NCI-H128 (cell line): Measurements from ENCODE around the gene PRAF2.

Experiments
- DNase-seq: peaks from one replicate; lab custom pipeline; 2025; ENCODE audit not compliant: unreplicated experiment; lab: John Stamatoyannopoulos, UW

PRAF2 gene

DNA sequence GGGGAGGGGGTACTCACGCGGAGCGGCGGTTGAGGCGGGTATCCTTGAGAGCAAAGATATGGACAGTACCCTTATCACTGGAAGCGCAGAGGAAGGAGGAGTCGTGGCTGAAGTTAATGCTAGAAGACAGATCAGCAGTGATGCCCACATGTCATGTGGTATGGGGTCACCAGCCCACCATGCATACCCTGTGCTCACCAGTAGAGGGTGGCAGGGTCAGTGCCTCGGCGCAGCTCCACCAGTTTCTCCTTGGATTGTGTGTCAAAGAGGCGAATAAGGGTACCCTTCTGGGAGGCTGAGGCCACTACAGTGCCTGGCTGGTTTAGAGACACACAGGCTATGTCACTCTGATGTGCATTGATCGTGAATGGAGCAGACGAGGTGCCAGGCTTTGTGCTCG lies 1.5 kb upstream of the PRAF2 start:
- DNase-seq = no peak

DNA sequence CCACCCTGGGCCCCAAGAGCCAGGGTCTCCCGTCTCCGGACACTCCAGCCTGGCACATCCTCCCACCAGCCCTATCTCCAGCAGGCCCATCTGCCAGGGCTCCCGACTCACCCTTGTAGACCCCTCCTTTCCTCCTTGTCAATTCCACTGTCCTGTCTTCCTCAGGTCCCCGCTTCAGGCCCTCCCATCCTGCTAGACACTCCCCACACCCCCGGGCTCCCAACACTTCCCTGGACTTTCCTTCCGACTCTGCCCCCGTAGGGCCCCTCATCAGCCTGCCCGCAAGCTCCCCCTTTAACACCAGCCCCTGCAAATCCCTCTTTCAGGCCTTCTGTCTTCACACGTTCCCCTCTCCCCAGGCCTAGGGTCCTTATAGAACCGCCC lies 1.1 kb downstream of the PRAF2 start:
- DNase-seq = no peak

DNA sequence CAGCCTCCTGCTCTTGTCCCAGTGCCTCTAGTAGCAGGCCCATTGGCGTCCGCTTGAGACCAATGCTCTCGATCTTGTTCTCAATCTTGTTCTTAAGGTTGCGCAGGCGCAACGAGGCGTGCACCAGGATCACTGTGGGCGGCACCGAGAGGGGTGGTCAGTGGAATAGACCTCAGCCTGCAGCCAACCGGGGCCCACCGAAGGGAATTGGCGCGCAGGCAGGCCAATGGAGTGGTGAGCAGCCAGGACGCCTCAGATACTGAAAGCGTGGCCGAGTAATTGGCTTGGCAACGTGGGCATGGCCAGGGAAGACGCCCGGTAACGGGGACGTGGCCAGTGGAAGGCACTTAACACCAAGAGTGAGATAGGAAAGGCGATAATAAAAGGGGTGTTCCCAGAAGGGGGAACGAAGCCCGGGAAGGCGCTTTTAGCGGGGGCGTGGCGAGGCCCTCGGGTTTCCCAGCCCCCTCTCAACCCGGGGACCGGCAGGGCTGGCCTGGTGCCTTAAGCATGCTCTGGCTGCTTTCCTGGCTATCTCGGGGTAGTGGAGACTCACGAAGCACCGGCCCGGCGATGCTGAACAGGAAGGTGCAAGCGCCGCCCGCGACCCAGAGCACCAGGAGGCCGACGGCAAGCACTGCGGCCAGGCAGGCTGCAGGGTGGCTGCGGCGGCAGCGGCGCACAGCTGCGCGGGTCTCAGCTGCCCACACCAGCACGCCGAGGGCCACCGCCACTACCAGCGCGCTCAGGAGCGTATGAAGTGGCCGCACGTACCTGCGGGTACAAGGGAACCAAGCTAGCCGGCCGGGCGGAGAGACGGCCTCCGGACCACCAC lies 1.7 kb downstream of the PRAF2 start:
- no peak for DNase-seq

GRCh38 chrX:49070988-49071387 lies 2.8 kb downstream of the PRAF2 start:
- no peak for DNase-seq

DNA sequence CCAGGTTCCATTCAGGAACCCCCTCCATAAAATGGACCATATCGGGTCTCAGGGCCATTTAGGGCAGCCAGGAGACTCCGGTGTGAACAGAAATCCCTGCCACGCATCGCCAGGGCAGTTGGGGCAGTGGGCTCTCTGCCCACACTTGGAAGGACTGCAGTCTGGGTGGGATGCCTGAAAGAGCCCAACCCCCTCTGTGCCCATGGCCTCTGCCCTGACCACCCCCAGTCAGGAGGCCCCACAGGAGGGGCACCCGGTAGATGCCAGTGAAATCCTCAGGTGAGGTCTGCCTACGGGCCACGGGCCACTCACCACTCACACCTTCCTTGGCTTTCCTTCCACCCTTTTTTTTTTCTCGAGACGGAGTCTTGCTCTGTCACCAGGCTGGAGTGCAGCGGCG lies 4.8 kb downstream of the PRAF2 start:
- no peak for DNase-seq

DNA sequence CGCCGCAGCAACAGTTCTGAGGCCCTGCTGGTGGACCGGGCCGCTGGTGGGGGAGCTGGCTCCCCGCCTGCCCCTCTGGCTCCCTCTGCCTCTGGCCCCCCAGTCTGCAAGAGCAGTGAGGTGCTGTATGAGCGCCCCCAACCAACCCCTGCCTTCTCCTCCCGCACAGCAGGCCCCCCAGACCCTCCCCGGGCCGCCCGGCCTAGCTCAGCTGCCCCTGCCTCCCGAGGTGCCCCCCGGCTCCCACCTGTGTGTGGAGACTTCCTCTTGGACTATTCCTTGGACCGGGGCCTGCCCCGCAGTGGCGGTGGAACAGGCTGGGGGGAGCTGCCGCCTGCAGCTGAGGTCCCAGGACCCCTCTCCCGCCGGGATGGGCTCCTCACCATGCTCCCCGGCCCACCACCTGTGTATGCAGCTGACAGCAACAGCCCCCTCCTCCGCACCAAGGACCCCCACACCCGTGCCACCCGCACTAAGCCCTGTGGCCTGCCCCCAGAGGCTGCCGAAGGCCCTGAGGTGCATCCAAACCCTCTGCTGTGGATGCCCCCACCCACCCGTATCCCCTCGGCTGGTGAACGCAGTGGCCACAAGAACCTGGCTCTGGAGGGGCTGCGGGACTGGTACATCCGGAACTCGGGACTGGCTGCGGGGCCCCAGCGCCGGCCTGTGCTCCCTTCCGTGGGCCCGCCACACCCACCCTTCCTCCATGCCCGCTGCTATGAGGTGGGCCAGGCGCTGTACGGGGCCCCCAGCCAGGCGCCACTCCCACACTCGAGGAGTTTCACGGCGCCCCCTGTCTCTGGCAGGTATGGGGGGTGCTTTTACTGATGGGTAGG lies 6.3 kb downstream of the PRAF2 start:
- DNase-seq = no peak

- no peak for DNase-seq
Measured at GRCh38 chrX:49066690-49067089, 7.1 kb downstream of the PRAF2 start.

DNA sequence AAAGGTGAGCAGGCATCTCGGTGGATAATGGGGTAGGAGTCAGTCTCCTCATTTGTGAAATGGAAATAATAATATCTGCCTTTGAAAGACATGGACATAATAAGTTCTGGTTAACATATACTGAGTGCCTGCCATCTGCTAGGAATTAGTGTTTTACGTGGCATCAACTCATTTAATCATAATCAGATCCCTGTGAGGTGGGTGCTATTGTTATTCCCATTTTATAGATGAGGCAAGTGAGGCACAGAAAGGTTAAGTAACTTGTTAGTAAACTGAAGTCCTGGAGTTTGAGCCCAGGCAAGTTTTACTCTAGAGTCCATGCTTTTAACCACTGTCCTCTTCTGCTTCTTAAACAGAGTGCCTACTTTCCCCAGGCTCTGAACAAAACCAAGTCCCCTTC lies 7.5 kb downstream of the PRAF2 start:
- DNase-seq = no peak

GRCh38 chrX:49064735-49065134 lies 9.1 kb downstream of the PRAF2 start:
- DNase-seq = no peak

GRCh38 chrX:49064303-49064702 lies 9.5 kb downstream of the PRAF2 start:
- no peak for DNase-seq

DNA sequence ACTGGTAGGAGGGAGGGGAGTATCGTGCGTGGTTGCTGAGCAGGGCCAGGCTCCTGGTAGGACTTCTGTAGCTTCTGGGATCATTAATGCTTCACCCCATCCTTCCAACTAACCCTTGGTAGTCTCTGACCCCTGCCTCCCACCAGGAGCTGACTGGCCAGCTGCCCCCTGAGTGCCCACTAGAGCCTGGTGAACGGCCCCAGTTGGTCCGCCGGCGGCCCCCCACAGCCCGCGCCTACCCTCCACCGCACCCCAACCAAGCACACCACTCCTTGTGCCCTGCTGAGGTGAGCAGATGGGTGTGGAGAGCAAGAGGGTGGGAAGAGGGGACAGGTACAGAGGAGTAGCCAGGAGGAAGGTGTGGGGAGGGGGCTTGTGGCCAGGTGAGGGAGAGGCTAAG lies 10.1 kb downstream of the PRAF2 start:
- DNase-seq = no peak

GRCh38 chrX:49061916-49062315 lies 11.9 kb downstream of the PRAF2 start:
- no peak for DNase-seq

DNA sequence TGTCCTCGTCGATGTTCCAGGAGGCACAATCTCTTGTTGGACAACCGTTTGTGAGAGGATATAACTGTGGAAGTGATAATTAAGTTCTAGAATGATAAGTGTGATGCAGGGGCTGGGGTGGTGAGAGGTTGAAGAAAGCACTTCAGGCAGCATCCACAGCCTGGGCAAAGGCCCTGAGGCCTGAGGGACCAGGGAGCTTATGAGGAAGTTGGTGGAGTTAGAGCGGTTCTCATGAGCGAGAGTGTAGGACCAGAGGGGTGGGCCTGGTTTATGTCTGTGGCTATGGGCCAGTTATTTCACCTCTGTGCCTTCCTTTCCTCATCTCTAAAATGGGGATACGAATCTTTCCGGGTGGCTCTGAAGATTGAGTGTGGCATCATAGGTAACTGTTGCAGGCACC lies 12.3 kb downstream of the PRAF2 start:
- no peak for DNase-seq

DNA sequence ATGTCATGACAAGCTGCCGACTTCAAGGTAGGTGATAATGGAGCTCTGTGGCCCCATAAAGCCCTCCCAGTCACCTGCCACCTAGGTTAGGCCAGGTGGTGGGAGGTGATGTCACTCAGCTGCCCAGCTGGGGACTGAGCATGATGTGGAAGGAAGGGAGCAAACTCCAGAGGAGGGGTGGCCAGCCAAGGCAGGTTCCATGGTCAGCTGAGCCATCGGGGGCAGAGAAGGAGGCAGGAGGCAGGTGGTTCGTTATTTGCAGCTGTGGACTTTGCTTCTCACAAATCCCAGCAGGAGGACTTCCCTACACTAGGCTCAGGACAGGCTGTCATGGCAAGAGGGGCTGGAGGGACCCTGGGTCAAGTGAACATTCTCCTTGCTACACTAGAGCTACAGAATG lies 12.9 kb downstream of the PRAF2 start:
- no peak for DNase-seq

DNA sequence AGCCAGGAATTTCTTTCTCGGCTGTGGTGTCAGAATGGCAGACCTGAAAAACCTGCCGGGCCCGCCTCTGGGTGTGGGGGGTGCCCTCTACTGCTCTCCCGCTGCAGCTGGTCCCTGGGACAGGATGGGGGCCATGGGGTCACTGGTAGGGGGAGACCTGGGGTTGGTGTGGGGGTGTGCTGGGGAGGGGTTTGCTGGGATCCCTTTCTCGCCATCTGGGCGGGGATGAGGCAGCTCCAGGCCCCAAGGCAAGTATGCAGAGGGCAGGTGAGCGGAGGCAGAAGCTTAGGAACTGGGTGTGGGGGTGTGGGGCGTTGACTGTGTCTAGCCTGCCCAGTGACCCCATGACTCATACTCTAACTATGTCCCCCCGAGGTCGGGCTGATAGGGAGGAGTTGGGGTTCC lies 14.1 kb downstream of the PRAF2 start:
- DNase-seq = no peak

DNA sequence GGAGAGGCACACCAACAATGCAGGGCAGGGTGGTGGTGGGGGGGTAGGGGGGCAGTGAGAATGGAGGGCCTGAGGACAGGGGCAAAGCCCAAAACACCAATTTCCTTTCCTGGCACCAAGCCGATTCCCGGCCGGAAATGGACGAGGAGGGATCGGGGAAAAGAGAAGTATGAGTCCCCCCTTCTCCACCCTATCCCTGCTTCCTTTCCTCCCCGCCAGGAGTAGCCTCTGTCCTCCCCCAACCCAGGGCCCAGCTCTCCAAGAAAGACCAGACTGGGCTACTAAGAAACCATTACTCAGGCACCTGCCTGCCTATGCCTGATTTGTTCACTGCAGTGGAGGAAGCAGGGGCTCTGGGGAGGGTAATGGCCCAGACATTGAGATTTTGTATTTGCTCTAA lies 14.6 kb downstream of the PRAF2 start:
- DNase-seq = no peak

DNA sequence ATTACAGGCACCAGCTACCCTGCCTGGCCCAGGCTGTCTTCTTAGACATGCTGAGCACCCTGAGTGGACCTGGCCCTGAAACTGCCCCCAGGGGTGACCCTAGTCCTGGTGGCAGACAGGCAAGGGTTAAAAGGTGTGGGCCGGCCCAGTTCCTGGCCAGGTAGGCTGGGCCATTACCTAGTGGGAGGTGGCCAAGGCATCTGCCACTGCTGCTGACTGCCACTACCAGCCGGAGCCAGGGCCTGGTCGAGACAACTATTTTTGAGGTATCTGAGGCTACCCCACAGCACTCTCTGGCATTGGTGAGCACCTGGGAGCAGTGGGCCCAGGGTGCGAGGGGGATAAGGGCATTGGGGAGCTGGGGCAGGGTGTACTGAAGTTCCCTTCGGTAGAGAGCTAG lies 15.0 kb downstream of the PRAF2 start, which contains the start of gene CCDC120:
TSS of gene CCDC120 (plus strand) at position 206 of the 400 bp plus-strand sequence. CDS start 3,043 bp downstream, outside the sequence.
- DNase-seq = no peak

- DNase-seq = no peak
Measured at GRCh38 chrX:49054073-49054762, 19.6 kb downstream of the PRAF2 start.

GRCh38 chrX:49053223-49054072 lies 20.4 kb downstream of the PRAF2 start:
- DNase-seq = peak; percentile 79

DNA sequence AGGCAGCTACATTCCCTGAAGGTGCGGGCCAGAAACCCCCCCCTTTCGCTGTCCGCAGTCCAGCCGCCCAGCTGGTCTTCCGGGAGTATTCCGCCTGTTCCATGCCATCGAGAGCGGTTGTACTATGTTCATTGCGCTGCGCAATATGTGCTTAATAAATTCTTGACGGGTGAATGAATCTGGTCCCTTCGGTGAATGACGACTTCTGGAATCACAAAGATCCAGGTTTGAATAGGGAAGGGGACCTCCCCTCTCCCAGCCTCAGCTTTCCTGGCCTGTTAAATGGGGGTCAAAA lies 29.9 kb downstream of the PRAF2 start:
- DNase-seq = no peak
